Fibroblast of lung (primary cell): Measurements from ENCODE around the gene CDC25B. TPM values are rescaled to one million over a fixed set of nuclear protein-coding genes. Genes with fewer than 3 reads are reported as not detected.
A peak's percentile ranks its signal among the peaks of the same experiment; 100 is the strongest.

ENCODE experiments used
- DNase-seq, 2 donors: peaks; one replicate each; pipeline versions ENCODE4 v3.0.0 to v3.0.0-alpha.2; 2010; ENCODE audit warnings: low read depth in 2 of 2
- H2AFZ ChIP-seq: 2 replicates; pipeline ENCODE4 v1.5.1; 2012; ENCODE audit warnings: low read length, control low read depth, inconsistent platforms
- H3K27ac ChIP-seq: 2 replicates; pipeline ENCODE4 v1.5.1; 2011; ENCODE audit warnings: low read length, control low read depth; ENCODE audit not compliant: insufficient read depth
- H3K27me3 ChIP-seq: 2 replicates; pipeline ENCODE4 v1.5.1; 2011; ENCODE audit warnings: mild to moderate bottlenecking, low read length; ENCODE audit not compliant: control insufficient read depth, insufficient read depth
- H3K36me3 ChIP-seq: 2 replicates; pipeline ENCODE4 v1.5.1; 2011; ENCODE audit warnings: low read length; ENCODE audit not compliant: control insufficient read depth, insufficient read depth
- H3K4me1 ChIP-seq: 2 replicates; pipeline ENCODE4 v1.5.1; 2011; ENCODE audit warnings: low read length; ENCODE audit not compliant: control insufficient read depth, insufficient read depth; ENCODE audit errors: extremely low read depth
- H3K4me2 ChIP-seq: 2 replicates; pipeline ENCODE4 v1.5.1; 2011; ENCODE audit warnings: low read length, control low read depth; ENCODE audit not compliant: insufficient read depth; ENCODE audit errors: extremely low read depth
- H3K4me3 ChIP-seq, 4 experiments: fragments of 200-600 bp in 1 of 4; sonication (generic) in 1 of 4; replicated peaks in 1 of 4; 2 replicates each; pipeline ENCODE4 v1.5.1; 2011 to 2016; ENCODE audit warnings: low read length in 4 of 4, low read depth in 3 of 4, mild to moderate bottlenecking in 3 of 4, control low read depth in 2 of 4, inconsistent platforms in 1 of 4, mixed read lengths in 1 of 4; ENCODE audit not compliant: insufficient read depth in 1 of 4; ENCODE audit errors: control extremely low read depth in 1 of 4
- H3K79me2 ChIP-seq: 2 replicates; pipeline ENCODE4 v1.5.1; 2012; ENCODE audit warnings: mild to moderate bottlenecking, low read length, inconsistent platforms; ENCODE audit not compliant: control insufficient read depth, insufficient read depth
- H3K9ac ChIP-seq: 2 replicates; pipeline ENCODE4 v1.5.1; 2011; ENCODE audit warnings: mild to moderate bottlenecking, low read length, control low read depth; ENCODE audit not compliant: insufficient read depth
- H3K9me3 ChIP-seq: 2 replicates; pipeline ENCODE4 v1.5.1; 2012; ENCODE audit warnings: low read depth, low read length; ENCODE audit not compliant: control insufficient read depth, insufficient read depth
- H4K20me1 ChIP-seq: 2 replicates; pipeline ENCODE4 v1.5.1; 2011; ENCODE audit warnings: low read length; ENCODE audit not compliant: control insufficient read depth, insufficient read depth; ENCODE audit errors: extremely low read depth
- EZH2 ChIP-seq: IDR thresholded peaks from 2 replicates; pipeline ENCODE4 v1.5.1; 2012; ENCODE audit warnings: low read length, control low read depth, mild to moderate bottlenecking; ENCODE audit errors: missing control alignments
- polyA plus RNA-seq, 2 donors: library from polyadenylated mRNA; depleted of rRNA in 1 of 2; stranded (reverse) in 1 of 2; unstranded in 1 of 2; fragments of >200 nt; gene quantifications; 2 replicates each; pipeline ENCODE4 v1.2.1, GENCODE V29; 2011 to 2012; ENCODE audit warnings: missing spikeins in 1 of 2
- total RNA-seq: library from RNA; depleted of rRNA; stranded (reverse); fragments of >200 nt; gene quantifications from 2 replicates; pipeline ENCODE4 v1.2.1, GENCODE V29; 2014
- TF ChIP-seq, protein P1 (sequence below), 2 donors: IDR thresholded peaks in 1 of 2; conservative IDR thresholded peaks in 1 of 2; 1 replicate in 1 of 2; 2 replicates in 1 of 2; pipeline ENCODE4 v1.5.1; 2011 to 2012; ENCODE audit warnings: low read length in 2 of 2, control low read depth in 1 of 2, inconsistent platforms in 1 of 2, low read depth in 1 of 2, mild to moderate bottlenecking in 1 of 2

CDC25B gene
- total and polyA plus RNA-seq, 2 donors (not counting 1 experiment from before 2014, with no cell fraction given): 38.2 to 62.1 TPM

DNA sequence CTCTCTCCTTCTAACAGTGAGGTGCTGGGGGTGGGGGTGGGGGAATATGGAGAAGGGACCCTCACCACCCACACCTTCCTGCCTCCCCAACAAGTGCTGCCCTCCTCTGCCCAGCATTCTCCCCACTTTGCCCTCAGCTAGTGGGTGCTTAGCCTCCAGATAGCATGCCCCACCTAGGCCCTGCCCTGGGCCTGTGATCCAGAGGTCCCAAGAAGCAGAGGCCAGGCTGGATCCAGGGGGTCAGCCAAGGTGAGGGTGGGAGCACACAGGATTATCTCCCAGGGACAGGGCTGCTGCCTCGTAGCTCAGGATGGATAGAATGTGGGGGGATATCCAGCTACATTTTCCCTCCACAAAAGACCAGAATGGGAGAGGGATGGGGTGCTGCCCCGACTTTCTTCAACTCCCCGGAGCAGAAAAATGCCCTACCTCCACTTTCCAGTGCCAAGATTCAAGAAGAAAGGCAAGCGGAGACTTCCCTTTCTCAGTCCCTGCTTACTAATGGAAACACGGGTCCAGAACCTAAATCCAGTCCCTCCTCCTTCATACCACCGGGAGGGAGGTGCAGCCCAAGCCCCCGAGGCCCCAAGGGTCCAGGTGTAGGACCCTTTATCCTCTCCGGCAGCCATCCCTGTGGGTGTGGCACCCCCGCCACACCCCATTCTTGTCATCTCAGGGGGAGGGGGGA, 29.5 kb upstream of the CDC25B start:
- H2AFZ ChIP-seq: peak overlapping the region; percentile 58
- no peaks in the 10 kb centered on the region for H3K9me3 ChIP-seq
- no peak overlapping the region for H3K27ac ChIP-seq
- peak overlapping the region; percentile 60 for H3K9ac ChIP-seq
- H3K4me2 ChIP-seq: peak overlapping the region; percentile 93
- H3K79me2 ChIP-seq: peaks cover 8% of the 10 kb centered on the region
- H3K4me3 ChIP-seq: peak overlapping the region; percentile 58 to 87 (median 83)
- no peaks in the 10 kb centered on the region for H4K20me1 ChIP-seq
- no peaks in the 10 kb centered on the region for H3K36me3 ChIP-seq
- H3K4me1 ChIP-seq: peaks cover 10% of the 10 kb centered on the region
- DNase-seq: no peak
- TF ChIP-seq, protein P1, sequence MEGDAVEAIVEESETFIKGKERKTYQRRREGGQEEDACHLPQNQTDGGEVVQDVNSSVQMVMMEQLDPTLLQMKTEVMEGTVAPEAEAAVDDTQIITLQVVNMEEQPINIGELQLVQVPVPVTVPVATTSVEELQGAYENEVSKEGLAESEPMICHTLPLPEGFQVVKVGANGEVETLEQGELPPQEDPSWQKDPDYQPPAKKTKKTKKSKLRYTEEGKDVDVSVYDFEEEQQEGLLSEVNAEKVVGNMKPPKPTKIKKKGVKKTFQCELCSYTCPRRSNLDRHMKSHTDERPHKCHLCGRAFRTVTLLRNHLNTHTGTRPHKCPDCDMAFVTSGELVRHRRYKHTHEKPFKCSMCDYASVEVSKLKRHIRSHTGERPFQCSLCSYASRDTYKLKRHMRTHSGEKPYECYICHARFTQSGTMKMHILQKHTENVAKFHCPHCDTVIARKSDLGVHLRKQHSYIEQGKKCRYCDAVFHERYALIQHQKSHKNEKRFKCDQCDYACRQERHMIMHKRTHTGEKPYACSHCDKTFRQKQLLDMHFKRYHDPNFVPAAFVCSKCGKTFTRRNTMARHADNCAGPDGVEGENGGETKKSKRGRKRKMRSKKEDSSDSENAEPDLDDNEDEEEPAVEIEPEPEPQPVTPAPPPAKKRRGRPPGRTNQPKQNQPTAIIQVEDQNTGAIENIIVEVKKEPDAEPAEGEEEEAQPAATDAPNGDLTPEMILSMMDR (conservative IDR thresholded peaks at IDR 0.05 in 1 of 2, IDR thresholded peaks at IDR 0.05 in 1 of 2; ENCODE audit: low read depth in 1 of 2, low read length in 2 of 2): no peak
- TF ChIP-seq EZH2: no peak
- H3K27me3 ChIP-seq: no peaks in the 10 kb centered on the region

- TF ChIP-seq EZH2: no peak
- TF ChIP-seq, protein P1 (conservative IDR thresholded peaks at IDR 0.05 in 1 of 2, IDR thresholded peaks at IDR 0.05 in 1 of 2; ENCODE audit: low read depth in 1 of 2, low read length in 2 of 2): no peak
- no peaks in the 10 kb centered on the region for H4K20me1 ChIP-seq
- DNase-seq: no peak
- peaks cover 8% of the 10 kb centered on the region for H3K79me2 ChIP-seq
- H3K4me2 ChIP-seq: peak overlapping the region; percentile 93
- no peaks in the 10 kb centered on the region for H3K36me3 ChIP-seq
- H2AFZ ChIP-seq: peak overlapping the region; percentile 58
- H3K4me3 ChIP-seq: peak overlapping the region; percentile 58 to 87 (median 83)
- H3K9ac ChIP-seq: peak overlapping the region; percentile 60
- H3K9me3 ChIP-seq: no peaks in the 10 kb centered on the region
- no peaks in the 10 kb centered on the region for H3K27me3 ChIP-seq
- H3K4me1 ChIP-seq: peaks cover 10% of the 10 kb centered on the region
- H3K27ac ChIP-seq: peak overlapping the region; percentile 13
These were observed 29.0 kb upstream of the CDC25B start for GRCh38 chr20:3767110-3767426.

- no peaks in the 10 kb centered on the region for H3K9me3 ChIP-seq
- no peaks in the 10 kb centered on the region for H3K36me3 ChIP-seq
- H3K4me2 ChIP-seq: peak within 1 kb of the TSS; percentile 93
- H3K4me3 ChIP-seq: peak within 1 kb of the TSS; percentile 76 to 87 (median 83)
- H3K27me3 ChIP-seq: no peaks in the 10 kb centered on the region
- TF ChIP-seq, protein P1 (conservative IDR thresholded peaks at IDR 0.05 in 1 of 2, IDR thresholded peaks at IDR 0.05 in 1 of 2; ENCODE audit: low read depth in 1 of 2, low read length in 2 of 2): peak in 1 of 2 donors; percentile 17
- TF ChIP-seq EZH2: no peak
- H3K4me1 ChIP-seq: peaks cover 10% of the 10 kb centered on the region
- peaks cover 8% of the 10 kb centered on the region for H3K79me2 ChIP-seq
- peak; percentile 96 to 98 for DNase-seq
- peak within 1 kb of the TSS; percentile 84 for H3K9ac ChIP-seq
- H3K27ac ChIP-seq: peak within 1 kb of the TSS; percentile 98
- no peaks in the 10 kb centered on the region for H4K20me1 ChIP-seq
- H2AFZ ChIP-seq: peak within 1 kb of the TSS; percentile 72
These were observed 28.4 kb upstream of the CDC25B start, which contains the start of gene ADISSP for GRCh38 chr20:3767427-3768341. TSS of gene ADISSP (minus strand) at chr20:3767753. CDS start at chr20:3760100, 7,653 bp downstream.
